Subcutaneous adipose tissue (tissue), 4 donors: ENCODE results near the gene NAP1L4. TPM values are rescaled to one million over a fixed set of nuclear protein-coding genes. Genes with fewer than 3 reads are reported as not detected.

Experiments used
- total RNA-seq, 4 donors: library from RNA; depleted of rRNA; stranded (reverse); fragments of >200 nt; gene quantifications; one replicate each; pipeline ENCODE4 v1.1.0, GENCODE V29; 2016
- TF ChIP-seq, protein P1 (sequence below): fragments of 450-650 bp; IDR thresholded peaks from one replicate; pipeline ENCODE4 v1.5.1; 2016; ENCODE audit warnings: low read depth, mild to moderate bottlenecking, control low read depth, antibody characterized with exemption, moderate library complexity

Gene NAP1L4
- total RNA-seq, 4 donors from 2014 or later = 92.3 to 108 (median 94.9) TPM

DNA sequence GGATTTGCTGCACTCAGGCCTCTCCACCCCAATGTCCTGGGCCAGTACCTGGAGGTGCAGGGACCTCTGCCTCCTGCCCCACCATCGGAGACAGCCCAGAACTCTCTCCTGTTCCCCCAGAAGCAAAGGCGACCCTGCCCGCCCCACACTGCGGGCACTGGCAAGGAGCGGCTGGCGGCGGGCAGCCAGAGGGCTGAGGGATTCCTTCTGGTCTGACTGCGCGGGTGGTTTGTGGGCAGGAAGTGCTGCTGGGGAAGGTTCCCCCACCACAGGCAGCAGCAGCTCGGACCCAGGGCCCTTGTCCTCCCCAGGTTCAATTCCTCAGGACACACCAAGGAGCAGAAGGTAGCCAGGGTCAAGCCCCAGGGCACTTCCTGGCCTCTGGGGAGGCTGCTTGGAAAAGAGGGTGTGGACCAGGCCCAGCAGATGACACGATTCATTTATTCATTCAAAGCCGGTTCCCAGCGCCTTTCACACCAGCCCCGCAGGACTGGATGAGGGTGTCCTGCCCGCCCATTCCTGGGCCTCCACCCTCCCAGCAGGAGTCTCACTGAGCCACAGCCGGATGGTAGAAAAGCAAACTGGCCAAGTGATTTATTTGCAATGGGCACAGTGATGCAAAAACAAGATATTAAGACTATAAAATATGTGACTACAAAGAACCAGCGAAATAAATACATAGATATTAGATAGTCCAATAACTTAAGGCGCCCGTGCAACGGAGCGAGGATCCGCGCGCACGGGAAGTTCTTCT, 64.1 kb downstream of the NAP1L4 start:
- TF ChIP-seq, protein P1, sequence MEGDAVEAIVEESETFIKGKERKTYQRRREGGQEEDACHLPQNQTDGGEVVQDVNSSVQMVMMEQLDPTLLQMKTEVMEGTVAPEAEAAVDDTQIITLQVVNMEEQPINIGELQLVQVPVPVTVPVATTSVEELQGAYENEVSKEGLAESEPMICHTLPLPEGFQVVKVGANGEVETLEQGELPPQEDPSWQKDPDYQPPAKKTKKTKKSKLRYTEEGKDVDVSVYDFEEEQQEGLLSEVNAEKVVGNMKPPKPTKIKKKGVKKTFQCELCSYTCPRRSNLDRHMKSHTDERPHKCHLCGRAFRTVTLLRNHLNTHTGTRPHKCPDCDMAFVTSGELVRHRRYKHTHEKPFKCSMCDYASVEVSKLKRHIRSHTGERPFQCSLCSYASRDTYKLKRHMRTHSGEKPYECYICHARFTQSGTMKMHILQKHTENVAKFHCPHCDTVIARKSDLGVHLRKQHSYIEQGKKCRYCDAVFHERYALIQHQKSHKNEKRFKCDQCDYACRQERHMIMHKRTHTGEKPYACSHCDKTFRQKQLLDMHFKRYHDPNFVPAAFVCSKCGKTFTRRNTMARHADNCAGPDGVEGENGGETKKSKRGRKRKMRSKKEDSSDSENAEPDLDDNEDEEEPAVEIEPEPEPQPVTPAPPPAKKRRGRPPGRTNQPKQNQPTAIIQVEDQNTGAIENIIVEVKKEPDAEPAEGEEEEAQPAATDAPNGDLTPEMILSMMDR = no peak

DNA sequence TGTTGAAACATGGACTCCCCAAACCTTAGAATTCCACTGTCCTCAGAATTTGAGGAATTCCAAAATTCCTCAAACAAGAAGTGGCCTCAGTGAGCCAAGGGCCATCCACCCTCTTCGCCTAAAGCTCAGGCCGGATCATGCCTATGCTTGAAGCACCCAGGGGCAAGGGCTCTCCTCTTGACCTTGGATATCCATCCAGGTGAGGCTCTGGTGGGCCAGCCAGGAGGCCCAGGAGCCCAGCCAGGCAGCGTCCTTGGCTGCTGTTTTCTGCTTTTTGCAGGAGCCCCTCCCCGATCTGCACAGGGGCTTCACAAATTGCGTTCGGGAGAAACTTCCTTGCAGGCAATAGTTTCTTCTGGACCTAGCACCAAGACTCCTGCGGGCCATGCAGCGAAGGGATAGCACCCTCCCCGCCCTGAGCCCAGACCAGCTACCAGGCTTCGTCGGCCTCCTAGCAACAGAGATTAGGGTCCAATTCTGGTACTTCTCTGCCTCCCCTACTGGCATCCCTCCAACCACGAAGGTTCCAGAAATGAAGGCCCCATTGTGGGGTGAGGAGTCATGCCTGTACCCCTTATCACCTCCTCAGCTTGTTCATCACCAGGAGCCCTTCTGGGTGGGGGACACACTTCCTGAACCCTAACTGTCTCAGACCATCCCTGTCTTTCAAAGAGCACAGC, 64.9 kb downstream of the NAP1L4 start:
- TF ChIP-seq, protein P1 = no peak

DNA sequence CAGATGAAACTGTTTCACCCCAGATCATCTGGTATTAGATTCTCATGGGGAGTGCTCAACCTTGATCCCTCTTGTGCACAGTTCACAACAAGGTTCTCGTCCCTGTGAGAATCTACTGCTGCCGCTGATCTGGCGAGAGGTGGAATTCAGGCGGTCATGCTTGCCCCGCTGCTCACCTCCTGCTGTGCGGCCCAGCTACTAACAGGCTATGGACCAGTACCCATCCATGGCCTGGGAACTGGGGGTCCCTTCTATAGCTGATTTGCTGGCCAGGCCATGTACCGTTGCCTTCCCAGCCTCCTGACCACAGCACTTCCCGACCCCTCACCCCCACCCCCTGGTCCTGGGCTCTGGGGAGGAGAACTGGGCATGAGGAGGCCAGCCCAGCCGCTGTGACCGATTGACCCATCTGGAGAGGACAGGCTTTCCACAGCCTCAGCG, 65.5 kb downstream of the NAP1L4 start:
- TF ChIP-seq, protein P1 = no peak

DNA sequence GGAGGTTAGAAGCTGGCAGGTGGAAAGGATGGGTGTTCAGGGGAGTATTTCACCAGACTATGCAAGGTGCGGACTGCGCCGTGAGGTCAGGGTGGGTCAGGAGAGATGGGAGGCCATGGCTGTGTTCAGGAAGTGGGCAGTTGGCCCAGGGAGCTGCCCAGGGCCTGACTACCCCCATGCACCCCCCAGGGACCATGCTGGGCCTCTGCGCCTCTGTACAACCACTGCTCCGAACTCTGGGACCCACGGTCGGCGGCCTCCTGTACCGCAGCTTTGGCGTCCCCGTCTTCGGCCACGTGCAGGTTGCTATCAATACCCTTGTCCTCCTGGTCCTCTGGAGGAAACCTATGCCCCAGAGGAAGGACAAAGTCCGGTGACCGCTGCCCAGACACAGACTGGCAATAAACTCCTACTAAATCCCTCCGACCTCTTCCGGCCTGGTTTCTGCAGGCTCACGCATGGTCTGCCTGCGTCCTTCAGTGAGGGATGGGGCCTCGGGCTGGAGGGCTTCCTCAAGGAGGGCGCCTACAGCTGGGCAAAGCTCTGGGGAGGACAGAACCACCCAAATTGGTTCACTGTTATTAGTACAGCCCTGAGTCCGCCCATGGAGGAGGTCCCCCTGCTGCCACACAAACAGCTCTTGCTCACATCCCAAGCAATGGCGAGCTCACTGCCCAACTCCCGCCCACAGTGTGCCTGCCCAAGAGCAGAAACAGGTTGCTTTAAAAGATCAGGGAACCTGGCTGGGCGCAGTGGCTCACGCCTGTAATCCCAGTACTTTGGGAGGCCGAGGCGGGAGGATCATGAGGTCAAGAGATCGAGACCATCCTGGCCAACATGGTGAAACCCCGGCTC, 67.1 kb downstream of the NAP1L4 start:
- TF ChIP-seq, protein P1 = no peak

DNA sequence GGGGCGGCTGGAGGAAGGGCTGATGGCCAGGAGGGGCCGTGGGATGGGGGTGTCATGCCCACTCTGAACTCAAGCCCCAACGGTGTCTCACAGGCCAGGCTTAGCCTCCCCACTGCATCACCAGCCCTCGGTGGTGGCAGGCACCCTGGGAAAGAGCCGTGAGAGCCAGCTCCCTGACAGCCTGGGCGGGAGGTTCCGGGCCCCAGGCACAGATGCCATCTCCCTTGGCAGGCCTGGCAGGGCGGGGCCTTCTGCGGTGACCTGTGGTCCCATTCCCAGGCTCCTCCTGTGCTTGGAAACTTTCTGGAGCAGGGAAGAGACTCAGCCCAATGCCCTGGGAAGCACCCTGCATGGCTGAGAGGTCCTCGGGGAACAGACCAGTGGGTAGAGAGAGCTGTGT, 67.7 kb downstream of the NAP1L4 start:
- TF ChIP-seq, protein P1 = no peak

DNA sequence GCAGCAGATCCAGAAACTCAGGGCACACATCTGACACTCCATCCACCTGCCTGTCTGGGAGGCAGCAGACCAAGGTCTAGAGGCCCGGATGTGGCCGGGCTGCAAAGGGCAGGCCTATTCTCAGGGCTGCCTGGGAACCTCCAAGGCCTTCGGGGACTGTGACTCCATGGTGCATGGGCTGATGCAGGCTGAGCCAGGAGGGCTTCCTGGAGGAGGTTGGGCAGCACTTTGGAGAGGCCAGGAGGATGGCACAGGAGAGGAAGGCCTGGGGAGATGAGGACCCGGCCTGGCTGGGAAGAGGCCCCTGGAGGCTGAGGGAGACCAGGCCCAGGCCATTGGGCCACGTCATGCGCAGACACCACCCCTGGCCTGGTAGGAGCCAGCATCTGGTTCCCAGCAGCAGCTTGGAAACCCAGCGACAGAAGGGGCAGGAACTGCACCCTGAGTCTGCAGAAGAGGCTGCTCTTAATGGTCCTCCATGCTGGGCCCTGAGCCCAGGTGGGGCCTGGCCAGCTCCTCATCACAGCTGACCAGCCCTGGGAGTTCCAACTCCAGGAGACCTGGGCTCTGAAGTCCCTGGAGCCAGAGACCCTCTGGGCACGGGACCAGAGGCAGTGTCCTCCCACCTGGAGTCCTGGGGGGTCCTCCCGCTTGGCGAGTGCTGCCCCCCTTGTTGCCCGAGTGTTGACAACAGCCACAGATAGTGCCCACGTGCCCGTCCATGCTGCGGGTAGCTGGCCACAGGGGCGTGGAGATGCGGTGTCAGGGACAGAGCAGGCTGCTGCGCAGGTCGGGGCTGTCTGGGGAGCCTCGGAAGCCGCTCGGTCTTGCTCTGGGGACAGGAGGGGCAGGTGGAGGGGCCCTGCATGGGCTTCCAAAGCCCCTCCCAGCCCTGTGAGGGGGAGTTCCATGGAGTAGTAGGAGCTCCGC, 68.4 kb downstream of the NAP1L4 start:
- TF ChIP-seq, protein P1 = no peak
